H9 (cell line): ENCODE measurements around the gene RASGRP3. TPM values are rescaled to one million over a fixed set of nuclear protein-coding genes. Genes with fewer than 3 reads are reported as not detected.

Source experiments
- DNase-seq: peaks from one replicate; pipeline ENCODE4 v3.0.0-alpha.2; 2017
- H2AFZ ChIP-seq: one replicate; pipeline ENCODE4 v1.6.1; 2013; ENCODE audit warnings: mild to moderate bottlenecking, low read length, control low read depth, moderate library complexity
- H2AK5ac ChIP-seq: 2 replicates; pipeline ENCODE4 v1.6.1; 2013; ENCODE audit warnings: low read length, control low read depth, mixed read lengths; ENCODE audit not compliant: insufficient read length
- H2BK120ac ChIP-seq: one replicate; pipeline ENCODE4 v1.6.1; 2013; ENCODE audit warnings: low read depth, mild to moderate bottlenecking, low read length, control low read depth, inconsistent platforms; ENCODE audit not compliant: poor library complexity, severe bottlenecking
- H2BK12ac ChIP-seq: 2 replicates; pipeline ENCODE4 v1.6.1; 2013; ENCODE audit warnings: low read length, control low read depth, mixed read lengths, low read depth; ENCODE audit not compliant: insufficient read length
- H2BK15ac ChIP-seq: 2 replicates; pipeline ENCODE4 v1.6.1; 2013; ENCODE audit warnings: low read depth, low read length, control low read depth
- H2BK20ac ChIP-seq: one replicate; pipeline ENCODE4 v1.6.1; 2013; ENCODE audit warnings: low read depth, mild to moderate bottlenecking, low read length, control low read depth, inconsistent platforms; ENCODE audit not compliant: poor library complexity, severe bottlenecking
- H2BK5ac ChIP-seq: 2 replicates; pipeline ENCODE4 v1.6.1; 2013; ENCODE audit warnings: low read length, control low read depth, mixed read lengths; ENCODE audit not compliant: insufficient read length
- H3K14ac ChIP-seq: 2 replicates; pipeline ENCODE4 v1.6.1; 2013; ENCODE audit warnings: low read length, control low read depth; ENCODE audit not compliant: insufficient read depth
- H3K18ac ChIP-seq: 2 replicates; pipeline ENCODE4 v1.6.1; 2013; ENCODE audit warnings: low read depth, mild to moderate bottlenecking, mixed read lengths, low read length, control low read depth; ENCODE audit not compliant: insufficient read length
- H3K23ac ChIP-seq: 2 replicates; pipeline ENCODE4 v1.6.1; 2013; ENCODE audit warnings: low read length, control low read depth, mixed read lengths, low read depth; ENCODE audit not compliant: insufficient read length
- H3K23me2 ChIP-seq: 2 replicates; pipeline ENCODE4 v1.6.1; 2013; ENCODE audit warnings: low read depth, mild to moderate bottlenecking, mixed read lengths, low read length, control low read depth; ENCODE audit not compliant: insufficient read length, poor library complexity, severe bottlenecking
- H3K27ac ChIP-seq: 2 replicates; pipeline ENCODE4 v1.5.1; 2013; ENCODE audit warnings: low read length, control low read depth, mixed read lengths, low read depth; ENCODE audit not compliant: insufficient read length
- H3K27me3 ChIP-seq: 2 replicates; pipeline ENCODE4 v1.6.1; 2013; ENCODE audit warnings: low read length, control low read depth, inconsistent platforms; ENCODE audit not compliant: insufficient read depth
- H3K4ac ChIP-seq: 2 replicates; pipeline ENCODE4 v1.6.1; 2013; ENCODE audit warnings: low read depth, mild to moderate bottlenecking, control low read depth, inconsistent platforms, low read length, moderate library complexity
- H3K4me1 ChIP-seq: 2 replicates; pipeline ENCODE4 v1.6.1; 2013; ENCODE audit warnings: low read length, control low read depth, inconsistent platforms; ENCODE audit not compliant: insufficient read depth
- H3K4me2 ChIP-seq: 2 replicates; pipeline ENCODE4 v1.6.1; 2013; ENCODE audit warnings: low read length, control low read depth, mixed read lengths; ENCODE audit not compliant: insufficient read length, insufficient read depth
- H3K56ac ChIP-seq: 2 replicates; pipeline ENCODE4 v1.6.1; 2013; ENCODE audit warnings: low read depth, mild to moderate bottlenecking, mixed read lengths, low read length, control low read depth; ENCODE audit not compliant: insufficient read length
- H3K79me1 ChIP-seq: 2 replicates; pipeline ENCODE4 v1.6.1; 2013; ENCODE audit warnings: low read depth, mild to moderate bottlenecking, moderate library complexity, low read length, control low read depth, inconsistent platforms; ENCODE audit not compliant: insufficient read depth, poor library complexity, severe bottlenecking
- H3K79me2 ChIP-seq: 2 replicates; pipeline ENCODE4 v1.6.1; 2013; ENCODE audit warnings: low read length, control low read depth, inconsistent platforms; ENCODE audit not compliant: insufficient read depth
- H3K9ac ChIP-seq: 2 replicates; pipeline ENCODE4 v1.6.1; 2013; ENCODE audit warnings: low read length, control low read depth, mixed read lengths; ENCODE audit not compliant: insufficient read length; ENCODE audit errors: extremely low read depth
- H3K9me3 ChIP-seq: one replicate; pipeline ENCODE4 v1.6.1; 2013; ENCODE audit warnings: low read depth, low read length, inconsistent platforms; ENCODE audit not compliant: control insufficient read depth
- H3T11ph ChIP-seq: one replicate; pipeline ENCODE4 v1.6.1; 2013; ENCODE audit warnings: mild to moderate bottlenecking, low read length, control low read depth, inconsistent platforms
- H4K20me1 ChIP-seq: one replicate; pipeline ENCODE4 v1.6.1; 2013; ENCODE audit not compliant: control insufficient read depth, insufficient read length, insufficient read depth
- H4K5ac ChIP-seq: 2 replicates; pipeline ENCODE4 v1.6.1; 2013; ENCODE audit warnings: low read depth, mild to moderate bottlenecking, mixed read lengths, low read length, control low read depth; ENCODE audit not compliant: insufficient read length
- H4K8ac ChIP-seq: replicated peaks from 2 replicates; pipeline ENCODE4 v1.6.1; 2013; ENCODE audit warnings: low read length, control low read depth, mixed read lengths, low read depth; ENCODE audit not compliant: insufficient read length
- H4K91ac ChIP-seq: 2 replicates; pipeline ENCODE4 v1.6.1; 2013; ENCODE audit warnings: low read depth, mild to moderate bottlenecking, moderate library complexity, mixed read lengths, low read length, control low read depth; ENCODE audit not compliant: insufficient read length
- H3K27ac Mint-ChIP-seq, 3 experiments: 2 replicates in 2 of 3; 3 replicates in 1 of 3; pipeline ENCODE4 v1.8.0; 2020 to 2021; ENCODE audit warnings: mixed read lengths in 3 of 3, mild to moderate bottlenecking in 1 of 3, moderate library complexity in 1 of 3
- H3K27me3 Mint-ChIP-seq: 2 replicates; pipeline ENCODE4 v1.8.0; 2021; ENCODE audit warnings: low read depth, mild to moderate bottlenecking, moderate library complexity, mixed read lengths
- H3K36me3 Mint-ChIP-seq, 3 experiments: 2 replicates in 2 of 3; 3 replicates in 1 of 3; pipeline ENCODE4 v1.8.0; 2020 to 2021; ENCODE audit warnings: low read depth in 3 of 3, mixed read lengths in 3 of 3; ENCODE audit not compliant: insufficient read depth in 1 of 3
- H3K4me1 Mint-ChIP-seq, 2 experiments: 2 replicates each; pipeline ENCODE4 v1.8.0; 2020; ENCODE audit warnings: mixed read lengths in 2 of 2
- H3K4me3 Mint-ChIP-seq, 2 experiments: 2 replicates in 1 of 2; 3 replicates in 1 of 2; pipeline ENCODE4 v1.8.0; 2020 to 2021; ENCODE audit warnings: mild to moderate bottlenecking in 2 of 2, mixed read lengths in 2 of 2, moderate library complexity in 1 of 2
- H3K9me3 Mint-ChIP-seq, 2 experiments: 2 replicates in 1 of 2; 3 replicates in 1 of 2; pipeline ENCODE4 v1.8.0; 2020; ENCODE audit warnings: mild to moderate bottlenecking in 2 of 2, mixed read lengths in 2 of 2, moderate library complexity in 1 of 2
- WGBS: extraction: QIAGEN DNeasy Blood & Tissue Kit; methylation state at CpG from one replicate; pipeline ENCODE4 v1.1.7; 2013; ENCODE audit warnings: missing lambda C conversion rate, low lambda C conversion rate, mixed read lengths; ENCODE audit not compliant: insufficient read length; ENCODE audit errors: extremely low coverage; 5-methylcytosine and 5-hydroxymethylcytosine counted together
- total RNA-seq: library from RNA; stranded (reverse); gene quantifications from 2 replicates; pipeline ENCODE4 v1.2.1, GENCODE V29; 2021
- TF ChIP-seq, protein P1 (sequence below): fragments of 200-600 bp; sonication (generic); conservative IDR thresholded peaks from 3 replicates; pipeline ENCODE4 v1.8.0; 2021; ENCODE audit warnings: antibody characterized with exemption, mild to moderate bottlenecking

The RASGRP3 gene
- total RNA-seq, 1 experiment from 2014 or later, result not detected

DNA sequence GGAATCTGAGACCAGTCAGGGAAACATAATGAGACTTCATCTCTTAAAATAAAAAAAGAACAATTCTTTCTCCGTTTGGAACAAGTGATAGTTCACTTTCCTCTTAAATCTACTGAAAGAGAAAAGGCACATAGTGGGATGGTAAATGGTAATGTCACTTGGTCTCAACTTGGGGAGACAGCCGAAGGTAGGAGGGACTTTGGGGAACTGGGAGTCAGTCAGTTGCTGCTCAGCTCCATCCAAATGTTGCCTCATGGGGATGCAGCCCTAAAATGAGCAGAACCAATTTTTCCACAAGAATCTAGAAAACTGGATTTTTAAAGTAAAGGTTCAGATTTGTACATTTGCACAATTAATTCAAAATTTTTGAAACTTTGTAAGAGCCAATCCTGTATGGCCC, 19.2 kb downstream of the RASGRP3 start:
- Histone ChIP-seq H3K4ac (no peak overlapping the region), H3K9ac (no peak overlapping the region), H2BK5ac (no peak overlapping the region), H3T11ph (no peak overlapping the region), H4K20me1 (no peaks in the 10 kb centered on the region), H3K14ac (no peak overlapping the region), H4K91ac (no peak overlapping the region), H3K4me2 (no peak overlapping the region), H3K18ac (no peak overlapping the region), H3K56ac (no peak overlapping the region), H3K9me3 (no peaks in the 10 kb centered on the region), H2AK5ac (no peak overlapping the region), H3K23me2 (no peaks in the 10 kb centered on the region), H2BK12ac (no peak overlapping the region), H3K23ac (no peak overlapping the region), H3K79me1 (no peaks in the 10 kb centered on the region), H4K5ac (no peak overlapping the region), H3K27ac (no peak overlapping the region), H3K4me1 (no peaks in the 10 kb centered on the region), H4K8ac (no peak overlapping the region), H2BK20ac (no peak overlapping the region), H3K79me2 (no peaks in the 10 kb centered on the region), H2BK15ac (no peak overlapping the region), H2AFZ (no peak overlapping the region), H2BK120ac (no peak overlapping the region), H3K27me3 (no peaks in the 10 kb centered on the region)
- H3K36me3 Mint-ChIP-seq, result no peaks in the 10 kb centered on the region
- TF ChIP-seq, protein P1, sequence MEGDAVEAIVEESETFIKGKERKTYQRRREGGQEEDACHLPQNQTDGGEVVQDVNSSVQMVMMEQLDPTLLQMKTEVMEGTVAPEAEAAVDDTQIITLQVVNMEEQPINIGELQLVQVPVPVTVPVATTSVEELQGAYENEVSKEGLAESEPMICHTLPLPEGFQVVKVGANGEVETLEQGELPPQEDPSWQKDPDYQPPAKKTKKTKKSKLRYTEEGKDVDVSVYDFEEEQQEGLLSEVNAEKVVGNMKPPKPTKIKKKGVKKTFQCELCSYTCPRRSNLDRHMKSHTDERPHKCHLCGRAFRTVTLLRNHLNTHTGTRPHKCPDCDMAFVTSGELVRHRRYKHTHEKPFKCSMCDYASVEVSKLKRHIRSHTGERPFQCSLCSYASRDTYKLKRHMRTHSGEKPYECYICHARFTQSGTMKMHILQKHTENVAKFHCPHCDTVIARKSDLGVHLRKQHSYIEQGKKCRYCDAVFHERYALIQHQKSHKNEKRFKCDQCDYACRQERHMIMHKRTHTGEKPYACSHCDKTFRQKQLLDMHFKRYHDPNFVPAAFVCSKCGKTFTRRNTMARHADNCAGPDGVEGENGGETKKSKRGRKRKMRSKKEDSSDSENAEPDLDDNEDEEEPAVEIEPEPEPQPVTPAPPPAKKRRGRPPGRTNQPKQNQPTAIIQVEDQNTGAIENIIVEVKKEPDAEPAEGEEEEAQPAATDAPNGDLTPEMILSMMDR, result no peak
- no peak overlapping the region for H3K27ac Mint-ChIP-seq
- peaks cover 1% of the 10 kb centered on the region; the same call in 1 of the 2 replicates for H3K27me3 Mint-ChIP-seq
- WGBS, result no CpG with 5 or more reads among the region's 2 CpGs
- DNase-seq, result no peak
- no peaks in the 10 kb centered on the region for H3K9me3 Mint-ChIP-seq
- no peak overlapping the region for H3K4me3 Mint-ChIP-seq
- no peaks in the 10 kb centered on the region for H3K4me1 Mint-ChIP-seq
